HCT116 (cell line): ENCODE measurements around the gene CTNNA2. TPM values are rescaled to one million over a fixed set of nuclear protein-coding genes. Genes with fewer than 3 reads are reported as not detected.

Experiments
- ATAC-seq: fragments of 200-7000 bp; cut with Tn5 transposase; 2 replicates; pipeline ENCODE4 v1.9.1; 2020; ENCODE audit warnings: mild to moderate bottlenecking, moderate library complexity
- BruUV-seq: library from RNA; stranded (reverse); fragments of 400-500 nt; replicated peaks from 2 replicates; lab custom pipeline; 2021; lab: Mats Ljungman, UMichigan
- CTCF ChIA-PET: fragments of 300-600 bp; sonication (Branson Sonifier 250); formaldehyde crosslinking; loops from one replicate; lab custom pipeline; 2021; ENCODE audit warnings: antibody characterized with exemption; lab: Charles Lee
- POLR2A ChIA-PET: fragments of 300-600, 350-600 bp; sonication (Branson Sonifier 250); formaldehyde crosslinking; loops from one replicate; lab custom pipeline; 2021; ENCODE audit warnings: antibody characterized with exemption; lab: Charles Lee
- RAD21 ChIA-PET, 2 experiments: fragments of 300-600 bp; sonication (Branson Sonifier 250); formaldehyde crosslinking; loops; one replicate each; lab custom pipeline; 2023; ENCODE audit warnings: low total read pairs in 2 of 2; ENCODE audit not compliant: uncharacterized antibody in 2 of 2, unreplicated experiment in 2 of 2, low non-redundant PET in 1 of 2; lab: Charles Lee
- DNase-seq: peaks from one replicate; pipeline ENCODE4 v3.0.0-alpha.2; 2010; ENCODE audit warnings: low read depth, low spot score
- H2AFZ ChIP-seq: fragments of 200-600 bp; shearing (Covaris generic), sonication (generic); 2 replicates; pipeline ENCODE4 v1.6.1; 2017; ENCODE audit warnings: low read depth, mixed run types, mixed read lengths, antibody characterized with exemption, low read length; ENCODE audit not compliant: poor library complexity, severe bottlenecking
- H3K27ac ChIP-seq: 2 replicates; pipeline ENCODE4 v1.5.1; 2012; ENCODE audit warnings: low read depth, low read length
- H3K27me3 ChIP-seq: fragments of 200-600 bp; sonication (generic); 2 replicates; pipeline ENCODE4 v1.6.1; 2016; ENCODE audit warnings: mixed run types, low read length, mixed read lengths; ENCODE audit not compliant: insufficient read depth
- H3K36me3 ChIP-seq, 2 experiments: fragments of 200-500 bp in 1 of 2; fragments of 200-600 bp in 1 of 2; sonication (Bioruptor generic) in 1 of 2; sonication (generic) in 1 of 2; 2 replicates each; pipeline versions ENCODE4 v1.5.1 to v1.6.1; 2014 to 2016; ENCODE audit warnings: low read length in 2 of 2, inconsistent platforms in 1 of 2, mixed read lengths in 1 of 2, mixed run types in 1 of 2; ENCODE audit not compliant: insufficient read depth in 2 of 2, control insufficient read depth in 1 of 2
- H3K4me1 ChIP-seq, 2 experiments: fragments of 200-600 bp in 1 of 2; sonication (generic) in 1 of 2; 2 replicates each; pipeline versions ENCODE4 v1.5.1 to v1.6.1; 2012 to 2017; ENCODE audit warnings: low read length in 2 of 2, inconsistent platforms in 1 of 2, mild to moderate bottlenecking in 1 of 2, mixed read lengths in 1 of 2, mixed run types in 1 of 2, moderate library complexity in 1 of 2; ENCODE audit not compliant: insufficient read depth in 2 of 2, control insufficient read depth in 1 of 2
- H3K4me2 ChIP-seq: fragments of 200-600 bp; sonication (generic); 2 replicates; pipeline ENCODE4 v1.6.1; 2017; ENCODE audit warnings: mixed run types, low read length, mixed read lengths
- H3K4me3 ChIP-seq, 2 experiments: fragments of 200-600 bp in 1 of 2; sonication (generic) in 1 of 2; replicated peaks in 1 of 2; 2 replicates each; pipeline ENCODE4 v1.5.1; 2011 to 2016; ENCODE audit warnings: low read length in 2 of 2, control low read depth in 1 of 2, low read depth in 1 of 2, mild to moderate bottlenecking in 1 of 2, mixed read lengths in 1 of 2, mixed run types in 1 of 2
- H3K79me2 ChIP-seq: fragments of 200-600 bp; sonication (generic); 2 replicates; pipeline ENCODE4 v1.6.1; 2017; ENCODE audit warnings: mild to moderate bottlenecking, mixed run types, low read length, moderate library complexity, mixed read lengths; ENCODE audit not compliant: insufficient read depth
- H3K9ac ChIP-seq: fragments of 200-600 bp; sonication (generic); 2 replicates; pipeline ENCODE4 v1.6.1; 2016; ENCODE audit warnings: low read length, mixed read lengths
- H3K9me2 ChIP-seq: fragments of 200-600 bp; sonication (generic), shearing (Covaris generic); 2 replicates; pipeline ENCODE4 v1.6.1; 2017; ENCODE audit warnings: mixed run types, mild to moderate bottlenecking, moderate library complexity; ENCODE audit not compliant: insufficient read depth
- H3K9me3 ChIP-seq, 2 experiments: fragments of 200-500 bp in 1 of 2; fragments of 200-600 bp in 1 of 2; sonication (Bioruptor generic) in 1 of 2; sonication (generic) in 1 of 2; 2 replicates each; pipeline ENCODE4 v1.6.1; 2014 to 2017; ENCODE audit warnings: low read length in 2 of 2, mixed read lengths in 2 of 2, inconsistent platforms in 1 of 2, low read depth in 1 of 2, mild to moderate bottlenecking in 1 of 2, mixed run types in 1 of 2, moderate library complexity in 1 of 2; ENCODE audit not compliant: control insufficient read depth in 1 of 2, insufficient read depth in 1 of 2
- H4K20me1 ChIP-seq: fragments of 200-600 bp; sonication (generic), shearing (Covaris generic); 2 replicates; pipeline ENCODE4 v1.6.1; 2017; ENCODE audit warnings: mixed run types, mild to moderate bottlenecking, moderate library complexity; ENCODE audit not compliant: insufficient read depth
- CBX3 ChIP-seq: IDR thresholded peaks from 2 replicates; pipeline ENCODE4 v1.6.1; 2012; ENCODE audit warnings: low read depth
- EGR1 ChIP-seq: IDR thresholded peaks from 2 replicates; pipeline ENCODE4 v1.6.1; 2012; ENCODE audit warnings: low read depth
- ELF1 ChIP-seq: IDR thresholded peaks from 2 replicates; pipeline ENCODE4 v1.6.1; 2012; ENCODE audit warnings: low read depth, borderline replicate concordance
- EZH2 ChIP-seq: fragments of 200-600 bp; sonication (generic); IDR thresholded peaks from 2 replicates; pipeline ENCODE4 v1.6.1; 2017; ENCODE audit warnings: antibody characterized with exemption, mixed run types
- EZH2phosphoT487 ChIP-seq: fragments of 200-600 bp; IDR thresholded peaks from 2 replicates; pipeline ENCODE4 v1.6.1; 2018; ENCODE audit warnings: antibody characterized with exemption, borderline replicate concordance
- FOSL1 ChIP-seq: IDR thresholded peaks from 2 replicates; pipeline ENCODE4 v1.6.1; 2012; ENCODE audit warnings: low read depth
- JUND ChIP-seq: IDR thresholded peaks from 2 replicates; pipeline ENCODE4 v1.6.1; 2012
- POLR2A ChIP-seq: IDR thresholded peaks from 2 replicates; pipeline ENCODE4 v1.7.0; 2011; ENCODE audit warnings: borderline replicate concordance; ENCODE audit not compliant: insufficient read depth, insufficient read length; ENCODE audit errors: extremely low read depth
- RAD21 ChIP-seq: IDR thresholded peaks from 2 replicates; pipeline ENCODE4 v1.6.1; 2012; ENCODE audit warnings: low read depth, mild to moderate bottlenecking
- SIN3A ChIP-seq: IDR thresholded peaks from 2 replicates; pipeline ENCODE4 v1.6.1; 2012; ENCODE audit warnings: low read depth
- SRF ChIP-seq: IDR thresholded peaks from 2 replicates; pipeline ENCODE4 v1.6.1; 2012; ENCODE audit warnings: low read depth
- TCF7L2 ChIP-seq: IDR thresholded peaks from 2 replicates; pipeline ENCODE4 v1.7.0; 2011; ENCODE audit warnings: borderline replicate concordance, inconsistent platforms; ENCODE audit not compliant: insufficient read depth, insufficient read length; ENCODE audit errors: extremely low read depth
- YY1 ChIP-seq: IDR thresholded peaks from 2 replicates; pipeline ENCODE4 v1.6.1; 2011; ENCODE audit warnings: low read length, low read depth, moderate library complexity, mild to moderate bottlenecking; ENCODE audit not compliant: insufficient replicate concordance; ENCODE audit errors: extremely low read depth
- ZBTB33 ChIP-seq: IDR thresholded peaks from 2 replicates; pipeline ENCODE4 v1.6.1; 2011; ENCODE audit warnings: mild to moderate bottlenecking, low read length, moderate library complexity; ENCODE audit not compliant: insufficient replicate concordance; ENCODE audit errors: extremely low read depth
- ZFX ChIP-seq: fragments of 450-650 bp; IDR thresholded peaks from 2 replicates; pipeline ENCODE4 v1.6.1; 2017
- intact Hi-C: fragments of 100-400 bp; cut with micrococcal nuclease; formaldehyde crosslinking; loops from 2 replicates; pipeline ENCODE4 v1.10.0; 2022
- total RNA-seq: library from RNA; stranded (reverse); gene quantifications from one replicate; pipeline ENCODE4 v1.2.1, GENCODE V29; 2021; ENCODE audit not compliant: unreplicated experiment
- TF ChIP-seq, protein P1 (sequence below): IDR thresholded peaks from 2 replicates; pipeline ENCODE4 v1.6.1; 2012
- TF ChIP-seq, protein P2 (sequence below): IDR thresholded peaks from 2 replicates; pipeline ENCODE4 v1.6.1; 2012; ENCODE audit warnings: low read depth

Gene CTNNA2
- total RNA-seq, 1 experiment from 2014 or later, result not detected

DNA sequence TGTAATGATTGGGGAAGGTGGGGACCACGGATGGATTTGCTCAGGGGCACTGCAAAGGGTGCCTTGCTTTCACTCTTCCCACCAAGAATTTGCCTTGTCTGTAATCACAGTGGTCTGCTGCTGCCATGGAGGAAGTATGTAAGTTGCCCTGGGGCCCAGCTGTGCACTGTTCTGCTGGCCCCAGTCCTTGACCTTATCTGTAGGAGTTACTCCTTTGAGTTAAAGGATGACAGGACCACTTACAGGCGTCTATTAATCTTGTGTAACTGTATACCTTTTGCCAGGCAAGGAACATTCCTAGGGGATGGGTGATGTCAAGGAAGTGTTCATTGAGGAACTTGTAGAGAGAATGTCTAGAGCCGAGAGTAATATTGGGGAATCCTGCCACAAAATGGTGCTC, 1004.5 kb downstream of the CTNNA2 start:
- no peak overlapping the region for H2AFZ ChIP-seq
- ChIA-PET POLR2A (no interaction called here), CTCF (no interaction called here), RAD21 (no interaction called here)
- no peak overlapping the region for H3K4me2 ChIP-seq
- no peak overlapping the region for H3K4me3 ChIP-seq
- no peak for DNase-seq
- no peaks in the 10 kb centered on the region for H3K36me3 ChIP-seq
- TF ChIP-seq EGR1 (no peak), SRF (no peak)
- no peaks in the 10 kb centered on the region for H3K4me1 ChIP-seq
- ATAC-seq, result no peak
- no TSS peak for BruUV-seq
- H3K79me2 ChIP-seq, result no peaks in the 10 kb centered on the region
- H3K27me3 ChIP-seq, result no peaks in the 10 kb centered on the region
- no peak overlapping the region for H3K9ac ChIP-seq
- no peaks in the 10 kb centered on the region for H4K20me1 ChIP-seq
- no peaks in the 10 kb centered on the region for H3K9me2 ChIP-seq
- no peak overlapping the region for H3K27ac ChIP-seq
- intact Hi-C loops, result no loop called here
- peaks cover 4 to 6% of the 10 kb centered on the region in 2 experiments; a peak in 2 of 4 replicates for H3K9me3 ChIP-seq

- Histone ChIP-seq H3K27ac (no peak overlapping the region), H2AFZ (no peak overlapping the region), H3K27me3 (no peaks in the 10 kb centered on the region), H3K4me1 (no peaks in the 10 kb centered on the region), H3K9me2 (no peaks in the 10 kb centered on the region), H4K20me1 (no peaks in the 10 kb centered on the region), H3K36me3 (no peaks in the 10 kb centered on the region), H3K4me3 (no peak overlapping the region), H3K9ac (no peak overlapping the region), H3K9me3 (peaks cover 4 to 6% of the 10 kb centered on the region in 2 experiments; a peak in 2 of 4 replicates), H3K4me2 (no peak overlapping the region), H3K79me2 (no peaks in the 10 kb centered on the region)
- DNase-seq, result no peak
- no peak for ATAC-seq
- TF ChIP-seq TCF7L2, result no peak
- TF ChIP-seq POLR2A, result no peak
- no peak for TF ChIP-seq CBX3
- TF ChIP-seq YY1, result no peak
- no peak for TF ChIP-seq SRF
- no peak for TF ChIP-seq JUND
- TF ChIP-seq EZH2phosphoT487, result no peak
- TF ChIP-seq, protein P1, sequence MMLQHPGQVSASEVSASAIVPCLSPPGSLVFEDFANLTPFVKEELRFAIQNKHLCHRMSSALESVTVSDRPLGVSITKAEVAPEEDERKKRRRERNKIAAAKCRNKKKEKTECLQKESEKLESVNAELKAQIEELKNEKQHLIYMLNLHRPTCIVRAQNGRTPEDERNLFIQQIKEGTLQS, result no peak
- TF ChIP-seq RAD21, result no peak
- no peak for TF ChIP-seq ZBTB33
- TF ChIP-seq SIN3A, result no peak
- TF ChIP-seq ZFX, result no peak
- TF ChIP-seq, protein P2, sequence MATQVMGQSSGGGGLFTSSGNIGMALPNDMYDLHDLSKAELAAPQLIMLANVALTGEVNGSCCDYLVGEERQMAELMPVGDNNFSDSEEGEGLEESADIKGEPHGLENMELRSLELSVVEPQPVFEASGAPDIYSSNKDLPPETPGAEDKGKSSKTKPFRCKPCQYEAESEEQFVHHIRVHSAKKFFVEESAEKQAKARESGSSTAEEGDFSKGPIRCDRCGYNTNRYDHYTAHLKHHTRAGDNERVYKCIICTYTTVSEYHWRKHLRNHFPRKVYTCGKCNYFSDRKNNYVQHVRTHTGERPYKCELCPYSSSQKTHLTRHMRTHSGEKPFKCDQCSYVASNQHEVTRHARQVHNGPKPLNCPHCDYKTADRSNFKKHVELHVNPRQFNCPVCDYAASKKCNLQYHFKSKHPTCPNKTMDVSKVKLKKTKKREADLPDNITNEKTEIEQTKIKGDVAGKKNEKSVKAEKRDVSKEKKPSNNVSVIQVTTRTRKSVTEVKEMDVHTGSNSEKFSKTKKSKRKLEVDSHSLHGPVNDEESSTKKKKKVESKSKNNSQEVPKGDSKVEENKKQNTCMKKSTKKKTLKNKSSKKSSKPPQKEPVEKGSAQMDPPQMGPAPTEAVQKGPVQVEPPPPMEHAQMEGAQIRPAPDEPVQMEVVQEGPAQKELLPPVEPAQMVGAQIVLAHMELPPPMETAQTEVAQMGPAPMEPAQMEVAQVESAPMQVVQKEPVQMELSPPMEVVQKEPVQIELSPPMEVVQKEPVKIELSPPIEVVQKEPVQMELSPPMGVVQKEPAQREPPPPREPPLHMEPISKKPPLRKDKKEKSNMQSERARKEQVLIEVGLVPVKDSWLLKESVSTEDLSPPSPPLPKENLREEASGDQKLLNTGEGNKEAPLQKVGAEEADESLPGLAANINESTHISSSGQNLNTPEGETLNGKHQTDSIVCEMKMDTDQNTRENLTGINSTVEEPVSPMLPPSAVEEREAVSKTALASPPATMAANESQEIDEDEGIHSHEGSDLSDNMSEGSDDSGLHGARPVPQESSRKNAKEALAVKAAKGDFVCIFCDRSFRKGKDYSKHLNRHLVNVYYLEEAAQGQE, result no peak
- TF ChIP-seq ELF1, result no peak
- no peak for TF ChIP-seq EZH2
- no peak for TF ChIP-seq FOSL1
- intact Hi-C loops, result no loop called here
- RAD21 ChIA-PET, result no interaction called here
- POLR2A ChIA-PET, result no interaction called here
- CTCF ChIA-PET, result no interaction called here
- no TSS peak for BruUV-seq
Measured at GRCh38 chr2:80519121-80519643, 1006.3 kb downstream of the CTNNA2 start.
